Posterior cingulate gyrus (tissue), 11 donors: ENCODE measurements around the gene AGBL3.
"Not testable (repeated sequence)": the region's sequence is repeated elsewhere in the genome, so short reads cannot be mapped to it uniquely, and the experiment has no call there.

Source experiments
- DNase-seq, 10 donors: peaks; one replicate each; pipeline versions ENCODE4 v3.0.0 to v3.0.0-alpha.2; 2020 to 2021; ENCODE audit warnings: mixed read lengths in 3 of 10
- intact Hi-C: fragments of 100-400 bp; cut with DNase I; formaldehyde crosslinking; loops from one replicate; pipeline ENCODE4 v1.15.1; 2023

The AGBL3 gene

GRCh38 chr7:135067017-135067416 is 80.7 kb downstream of the AGBL3 start:
- DNase-seq, intact Hi-C loops: not testable (repeated sequence)

- DNase-seq = no peak
- intact Hi-C loops = no loop called here
These were observed 87.8 kb downstream of the AGBL3 start for GRCh38 chr7:135074096-135074495.

- intact Hi-C loops = no loop called here
- DNase-seq = no peak
These were observed 88.2 kb downstream of the AGBL3 start for GRCh38 chr7:135074531-135074930.

GRCh38 chr7:135075716-135076115 is 89.4 kb downstream of the AGBL3 start:
- intact Hi-C loops = no loop called here
- no peak for DNase-seq

- intact Hi-C loops = no loop called here
- no peak for DNase-seq
These were observed 90.6 kb downstream of the AGBL3 start for GRCh38 chr7:135076882-135077281.

GRCh38 chr7:135077642-135078041 is 91.3 kb downstream of the AGBL3 start:
- DNase-seq = no peak
- intact Hi-C loops = no loop called here

- DNase-seq = no peak
- intact Hi-C loops = no loop called here
These were observed 91.7 kb downstream of the AGBL3 start for GRCh38 chr7:135078051-135078450.

- intact Hi-C loops = no loop called here
- no peak for DNase-seq
These were observed 92.8 kb downstream of the AGBL3 start for GRCh38 chr7:135079068-135079467.

GRCh38 chr7:135083005-135083404 is 96.7 kb downstream of the AGBL3 start:
- intact Hi-C loops = no loop called here

GRCh38 chr7:135088566-135088965 is 102.3 kb downstream of the AGBL3 start:
- DNase-seq = no peak
- intact Hi-C loops = no loop called here

More at GRCh38 chr7:135083005-135083404, 96.7 kb downstream of the AGBL3 start:
- no peak for DNase-seq

GRCh38 chr7:135091717-135092116 is 105.4 kb downstream of the AGBL3 start:
- DNase-seq = no peak
- intact Hi-C loops = no loop called here

- intact Hi-C loops = no loop called here
- DNase-seq = no peak
These were observed 108.3 kb downstream of the AGBL3 start for GRCh38 chr7:135094472-135095237.

GRCh38 chr7:135095450-135095849 is 109.1 kb downstream of the AGBL3 start:
- DNase-seq = no peak
- intact Hi-C loops = no loop called here

- DNase-seq = no peak
- intact Hi-C loops = no loop called here
These were observed 112.1 kb downstream of the AGBL3 start for GRCh38 chr7:135098391-135098790.

- no peak for DNase-seq
- intact Hi-C loops = no loop called here
These were observed 114.5 kb downstream of the AGBL3 start for GRCh38 chr7:135100856-135101255.

GRCh38 chr7:135102372-135102771 is 116.1 kb downstream of the AGBL3 start:
- DNase-seq = no peak
- intact Hi-C loops = no loop called here

GRCh38 chr7:135109562-135109961 is 123.3 kb downstream of the AGBL3 start:
- no peak for DNase-seq

GRCh38 chr7:135109976-135110375 is 123.7 kb downstream of the AGBL3 start:
- no peak for DNase-seq
- intact Hi-C loops = no loop called here

More at GRCh38 chr7:135109562-135109961, 123.3 kb downstream of the AGBL3 start:
- intact Hi-C loops = no loop called here

- DNase-seq = no peak
These were observed 125.1 kb downstream of the AGBL3 start for GRCh38 chr7:135111379-135111778.

GRCh38 chr7:135114622-135115021 is 128.3 kb downstream of the AGBL3 start:
- intact Hi-C loops = no loop called here

More at GRCh38 chr7:135111379-135111778, 125.1 kb downstream of the AGBL3 start:
- intact Hi-C loops = no loop called here

GRCh38 chr7:135117096-135117495 is 130.8 kb downstream of the AGBL3 start:
- no peak for DNase-seq
- intact Hi-C loops = no loop called here

More at GRCh38 chr7:135114622-135115021, 128.3 kb downstream of the AGBL3 start:
- no peak for DNase-seq

- intact Hi-C loops = no loop called here
These were observed 135.6 kb downstream of the AGBL3 start for GRCh38 chr7:135121868-135122267.

More at GRCh38 chr7:135121868-135122267, 135.6 kb downstream of the AGBL3 start:
- no peak for DNase-seq
